GM06990 (cell line): ENCODE results near the gene NTRK3.

ENCODE experiments used
- DNase-seq: peaks from one replicate; pipeline ENCODE4 v3.0.0-alpha.2; 2011; ENCODE audit not compliant: insufficient read length; ENCODE audit errors: extremely low read depth
- H3K27me3 ChIP-seq: replicated peaks from 2 replicates; pipeline ENCODE4 v1.6.0; 2011; ENCODE audit warnings: low read length; ENCODE audit not compliant: control insufficient read depth, insufficient read depth
- H3K36me3 ChIP-seq: 2 replicates; pipeline ENCODE4 v1.5.1; 2011; ENCODE audit warnings: low read length; ENCODE audit not compliant: control insufficient read depth, insufficient read depth
- H3K4me3 ChIP-seq: replicated peaks from 2 replicates; pipeline ENCODE4 v1.5.1; 2011; ENCODE audit warnings: low read depth, mild to moderate bottlenecking, control low read depth, low read length
- CTCF ChIP-seq: IDR thresholded peaks from 2 replicates; pipeline ENCODE4 v1.5.1; 2011; ENCODE audit warnings: low read length, control low read depth, mild to moderate bottlenecking, inconsistent platforms; ENCODE audit not compliant: insufficient read depth, poor library complexity, severe bottlenecking

NTRK3 gene

GRCh38 chr15:87947560-87947959, 309.0 kb downstream of the NTRK3 start:
- H3K27me3 ChIP-seq: no peaks in the 10 kb centered on the region
- TF ChIP-seq CTCF: no peak
- no peak for DNase-seq
- no peaks in the 10 kb centered on the region for H3K36me3 ChIP-seq
- no peak overlapping the region for H3K4me3 ChIP-seq

- no peak for TF ChIP-seq CTCF
- Histone ChIP-seq H3K27me3 (no peaks in the 10 kb centered on the region), H3K4me3 (no peak overlapping the region), H3K36me3 (no peaks in the 10 kb centered on the region)
- no peak for DNase-seq
These were observed 311.3 kb downstream of the NTRK3 start for GRCh38 chr15:87945246-87945645.

- no peak for TF ChIP-seq CTCF
- no peak for DNase-seq
- H3K36me3 ChIP-seq: no peaks in the 10 kb centered on the region
- no peaks in the 10 kb centered on the region for H3K27me3 ChIP-seq
- no peak overlapping the region for H3K4me3 ChIP-seq
These were observed 311.8 kb downstream of the NTRK3 start for GRCh38 chr15:87944691-87945090.

- no peak for DNase-seq
- Histone ChIP-seq H3K36me3 (no peaks in the 10 kb centered on the region), H3K4me3 (no peak overlapping the region), H3K27me3 (no peaks in the 10 kb centered on the region)
- TF ChIP-seq CTCF: no peak
These were observed 312.5 kb downstream of the NTRK3 start for GRCh38 chr15:87944050-87944449.

GRCh38 chr15:87943626-87944025, 312.9 kb downstream of the NTRK3 start:
- no peak overlapping the region for H3K4me3 ChIP-seq
- no peaks in the 10 kb centered on the region for H3K36me3 ChIP-seq
- no peak for TF ChIP-seq CTCF
- no peaks in the 10 kb centered on the region for H3K27me3 ChIP-seq
- no peak for DNase-seq

- no peaks in the 10 kb centered on the region for H3K27me3 ChIP-seq
- no peak for DNase-seq
- H3K36me3 ChIP-seq: no peaks in the 10 kb centered on the region
- TF ChIP-seq CTCF: no peak
- no peak overlapping the region for H3K4me3 ChIP-seq
These were observed 314.2 kb downstream of the NTRK3 start for GRCh38 chr15:87942316-87942715.
